Muscle layer of colon (tissue), 2 donors: ENCODE results near the gene NRSN2.
A peak's percentile ranks its signal among the peaks of the same experiment; 100 is the strongest.
"Not testable (repeated sequence)": the region's sequence is repeated elsewhere in the genome, so short reads cannot be mapped to it uniquely, and the experiment has no call there.

Experiments
- H3K27ac ChIP-seq: one replicate; pipeline ENCODE4 v1.7.0; 2013; ENCODE audit warnings: low read depth, mild to moderate bottlenecking, low read length, moderate library complexity
- H3K27me3 ChIP-seq, 2 donors: one replicate each; pipeline ENCODE4 v1.7.0; 2013; ENCODE audit warnings: low read length in 2 of 2, mild to moderate bottlenecking in 2 of 2; ENCODE audit not compliant: insufficient read depth in 2 of 2, control insufficient read depth in 1 of 2
- H3K36me3 ChIP-seq: one replicate; pipeline ENCODE4 v1.7.0; 2013; ENCODE audit warnings: mild to moderate bottlenecking, low read length; ENCODE audit not compliant: insufficient read depth
- H3K4me1 ChIP-seq: one replicate; pipeline ENCODE4 v1.7.0; 2013; ENCODE audit warnings: mild to moderate bottlenecking, low read length; ENCODE audit not compliant: insufficient read depth
- H3K4me3 ChIP-seq, 2 donors: one replicate each; pipeline ENCODE4 v1.7.0; 2013; ENCODE audit warnings: low read length in 2 of 2, low read depth in 1 of 2, mild to moderate bottlenecking in 1 of 2, moderate library complexity in 1 of 2
- H3K9ac ChIP-seq: one replicate; pipeline ENCODE4 v1.7.0; 2013; ENCODE audit warnings: low read length
- H3K9me3 ChIP-seq: one replicate; pipeline ENCODE4 v1.7.0; 2013; ENCODE audit warnings: mild to moderate bottlenecking, low read length
- donor health status: abdominal sarcoma.
- donor health status: Adenocarcinoma of cecum.

Gene NRSN2

GRCh38 chr20:326645-327185 lies 20.2 kb upstream of the NRSN2 start:
- H3K4me3 ChIP-seq, result peak overlapping the region; percentile 68 to 84
- no peak overlapping the region for H3K9ac ChIP-seq
- H3K4me1 ChIP-seq, result peaks cover 33% of the 10 kb centered on the region
- H3K27me3 ChIP-seq, result no peaks in the 10 kb centered on the region
- peak overlapping the region; percentile 75 for H3K27ac ChIP-seq
- H3K9me3 ChIP-seq, result no peaks in the 10 kb centered on the region
- no peaks in the 10 kb centered on the region for H3K36me3 ChIP-seq

GRCh38 chr20:327186-328026 lies 19.5 kb upstream of the NRSN2 start:
- Histone ChIP-seq H3K27me3 (no peaks in the 10 kb centered on the region), H3K9me3 (no peaks in the 10 kb centered on the region), H3K27ac (peak overlapping the region; percentile 75), H3K4me3 (peak overlapping the region; percentile 68 to 84), H3K36me3 (no peaks in the 10 kb centered on the region), H3K4me1 (peaks cover 33% of the 10 kb centered on the region), H3K9ac (peak overlapping the region; percentile 82)

GRCh38 chr20:328027-328974 lies 18.6 kb upstream of the NRSN2 start:
- no peaks in the 10 kb centered on the region for H3K36me3 ChIP-seq
- H3K4me1 ChIP-seq, result peaks cover 33% of the 10 kb centered on the region
- H3K9me3 ChIP-seq, result no peaks in the 10 kb centered on the region
- H3K27ac ChIP-seq, result peak overlapping the region; percentile 75
- no peaks in the 10 kb centered on the region for H3K27me3 ChIP-seq
- peak overlapping the region; percentile 82 for H3K9ac ChIP-seq
- H3K4me3 ChIP-seq, result peak overlapping the region; percentile 68 to 84

- no peak overlapping the region for H3K4me3 ChIP-seq
- no peak overlapping the region for H3K9ac ChIP-seq
- H3K27ac ChIP-seq, result peak overlapping the region; percentile 24
- H3K27me3 ChIP-seq, result no peaks in the 10 kb centered on the region
- H3K36me3 ChIP-seq, result no peaks in the 10 kb centered on the region
- peaks cover 29% of the 10 kb centered on the region for H3K4me1 ChIP-seq
- H3K9me3 ChIP-seq, result no peaks in the 10 kb centered on the region
Measured at GRCh38 chr20:328975-329695, 17.8 kb upstream of the NRSN2 start.

- Histone ChIP-seq H3K9me3 (no peaks in the 10 kb centered on the region), H3K4me1 (peaks cover 29% of the 10 kb centered on the region), H3K36me3 (no peaks in the 10 kb centered on the region), H3K27ac (no peak overlapping the region), H3K9ac (no peak overlapping the region), H3K4me3 (no peak overlapping the region), H3K27me3 (no peaks in the 10 kb centered on the region)
Measured at GRCh38 chr20:329851-330232, 17.1 kb upstream of the NRSN2 start.

- Histone ChIP-seq H3K9me3 (no peaks in the 10 kb centered on the region), H3K27ac (no peak overlapping the region), H3K4me1 (peaks cover 29% of the 10 kb centered on the region), H3K36me3 (no peaks in the 10 kb centered on the region), H3K27me3 (no peaks in the 10 kb centered on the region), H3K9ac (no peak overlapping the region), H3K4me3 (no peak overlapping the region)
Measured at GRCh38 chr20:330233-331149, 16.4 kb upstream of the NRSN2 start.

- Histone ChIP-seq H3K27ac (no peak overlapping the region), H3K9ac (no peak overlapping the region), H3K4me1 (peaks cover 13% of the 10 kb centered on the region), H3K27me3 (no peaks in the 10 kb centered on the region), H3K36me3 (no peaks in the 10 kb centered on the region), H3K4me3 (no peak overlapping the region), H3K9me3 (no peaks in the 10 kb centered on the region)
Measured at GRCh38 chr20:334578-334977, 12.3 kb upstream of the NRSN2 start.

GRCh38 chr20:336040-336439 lies 10.9 kb upstream of the NRSN2 start:
- not testable (repeated sequence) for H3K4me1 ChIP-seq, H3K27ac ChIP-seq, H3K9ac ChIP-seq, H3K9me3 ChIP-seq, H3K4me3 ChIP-seq, H3K27me3 ChIP-seq, H3K36me3 ChIP-seq

GRCh38 chr20:341682-342081 lies 5.2 kb upstream of the NRSN2 start:
- H3K27me3 ChIP-seq, result no peaks in the 10 kb centered on the region

GRCh38 chr20:343107-343506 lies 3.8 kb upstream of the NRSN2 start:
- Histone ChIP-seq H3K4me3 (no peak overlapping the region), H3K27ac (no peak overlapping the region), H3K4me1 (peaks cover 15% of the 10 kb centered on the region), H3K27me3 (no peaks in the 10 kb centered on the region), H3K9ac (no peak overlapping the region), H3K36me3 (peaks cover 12% of the 10 kb centered on the region), H3K9me3 (no peaks in the 10 kb centered on the region)

More at GRCh38 chr20:341682-342081, 5.2 kb upstream of the NRSN2 start:
- Histone ChIP-seq H3K4me3 (no peak overlapping the region), H3K36me3 (peaks cover 12% of the 10 kb centered on the region), H3K4me1 (peaks cover 15% of the 10 kb centered on the region), H3K27ac (no peak overlapping the region), H3K9me3 (no peaks in the 10 kb centered on the region), H3K9ac (no peak overlapping the region)
